Stomach smooth muscle (tissue), 2 donors: ENCODE data around the gene C1orf116.
A peak's percentile ranks its signal among the peaks of the same experiment; 100 is the strongest.

Experiments used
- H3K27ac ChIP-seq: one replicate; pipeline ENCODE4 v1.7.0; 2013; ENCODE audit warnings: mild to moderate bottlenecking, low read length, inconsistent platforms
- H3K27me3 ChIP-seq, 2 donors: one replicate each; pipeline ENCODE4 v1.7.0; 2013; ENCODE audit warnings: low read length in 2 of 2; ENCODE audit not compliant: insufficient read depth in 2 of 2, control insufficient read depth in 1 of 2
- H3K36me3 ChIP-seq, 2 donors: one replicate each; pipeline ENCODE4 v1.7.0; 2013; ENCODE audit warnings: low read length in 2 of 2; ENCODE audit not compliant: control insufficient read depth in 2 of 2, insufficient read depth in 2 of 2
- H3K4me1 ChIP-seq: one replicate; pipeline ENCODE4 v1.7.0; 2013; ENCODE audit warnings: low read length; ENCODE audit not compliant: control insufficient read depth, insufficient read depth
- H3K4me3 ChIP-seq, 2 donors: one replicate each; pipeline ENCODE4 v1.7.0; 2013; ENCODE audit warnings: low read length in 2 of 2
- H3K9ac ChIP-seq, 2 donors: one replicate each; pipeline ENCODE4 v1.7.0; 2013; ENCODE audit warnings: low read length in 2 of 2, mild to moderate bottlenecking in 1 of 2
- H3K9me3 ChIP-seq, 2 donors: one replicate each; pipeline ENCODE4 v1.7.0; 2013; ENCODE audit warnings: low read length in 2 of 2; ENCODE audit not compliant: control insufficient read depth in 2 of 2
- donor health status: healthy.
- donor health status: Pancreatic carcinoma.

Gene C1orf116

GRCh38 chr1:207059881-207060280, 27.3 kb upstream of the C1orf116 start:
- Histone ChIP-seq H3K27ac (no peak overlapping the region), H3K27me3 (no peaks in the 10 kb centered on the region), H3K9me3 (no peaks in the 10 kb centered on the region), H3K9ac (no peak overlapping the region), H3K4me3 (no peak overlapping the region), H3K4me1 (no peaks in the 10 kb centered on the region), H3K36me3 (peaks cover 17 to 19% of the 10 kb centered on the region in 2 donors)

GRCh38 chr1:207058878-207059867, 26.6 kb upstream of the C1orf116 start:
- Histone ChIP-seq H3K4me1 (no peaks in the 10 kb centered on the region), H3K27ac (no peak overlapping the region), H3K9ac (no peak overlapping the region), H3K9me3 (no peaks in the 10 kb centered on the region), H3K4me3 (no peak overlapping the region), H3K27me3 (no peaks in the 10 kb centered on the region), H3K36me3 (peaks cover 17 to 19% of the 10 kb centered on the region in 2 donors)

- Histone ChIP-seq H3K4me1 (peaks cover 4% of the 10 kb centered on the region), H3K27ac (no peak overlapping the region)
Measured at GRCh38 chr1:207058252-207058651, 25.7 kb upstream of the C1orf116 start.

GRCh38 chr1:207056673-207057072, 24.1 kb upstream of the C1orf116 start:
- Histone ChIP-seq H3K9me3 (no peaks in the 10 kb centered on the region), H3K9ac (no peak overlapping the region), H3K4me3 (no peak overlapping the region), H3K36me3 (peaks cover 2 to 3% of the 10 kb centered on the region in 2 donors), H3K27ac (no peak overlapping the region), H3K27me3 (no peaks in the 10 kb centered on the region), H3K4me1 (peaks cover 13% of the 10 kb centered on the region)

More at GRCh38 chr1:207058252-207058651, 25.7 kb upstream of the C1orf116 start:
- H3K9me3 ChIP-seq, result no peaks in the 10 kb centered on the region
- no peak overlapping the region for H3K4me3 ChIP-seq
- no peak overlapping the region for H3K9ac ChIP-seq
- H3K36me3 ChIP-seq, result peaks cover 7 to 14% of the 10 kb centered on the region in 2 donors
- no peaks in the 10 kb centered on the region for H3K27me3 ChIP-seq

- Histone ChIP-seq H3K9me3 (no peaks in the 10 kb centered on the region), H3K27ac (no peak overlapping the region), H3K9ac (no peak overlapping the region), H3K36me3 (peaks cover 0 to 2% of the 10 kb centered on the region in 2 donors), H3K27me3 (no peaks in the 10 kb centered on the region), H3K4me3 (no peak overlapping the region), H3K4me1 (peaks cover 16% of the 10 kb centered on the region)
Measured at GRCh38 chr1:207055386-207056001, 22.9 kb upstream of the C1orf116 start.

- Histone ChIP-seq H3K36me3 (no peaks in the 10 kb centered on the region), H3K4me3 (no peak overlapping the region), H3K27me3 (no peaks in the 10 kb centered on the region), H3K4me1 (peaks cover 18% of the 10 kb centered on the region), H3K9me3 (no peaks in the 10 kb centered on the region), H3K27ac (no peak overlapping the region), H3K9ac (no peak overlapping the region)
Measured at GRCh38 chr1:207054491-207054890, 21.9 kb upstream of the C1orf116 start.

- Histone ChIP-seq H3K27ac (peak within 1 kb of the TSS; percentile 86), H3K36me3 (peaks cover 9 to 11% of the 10 kb centered on the region in 2 donors), H3K4me1 (peaks cover 19% of the 10 kb centered on the region), H3K27me3 (no peaks in the 10 kb centered on the region), H3K4me3 (peak within 1 kb of the TSS; percentile 91 to 92), H3K9me3 (no peaks in the 10 kb centered on the region), H3K9ac (peak within 1 kb of the TSS; percentile 88 to 90)
Measured at GRCh38 chr1:207052911-207053769, 20.6 kb upstream of the C1orf116 start, which contains the start of gene PFKFB2. PFKFB2 (plus strand) TSS chr1:207053275; CDS start chr1:207054718, 1,443 bp downstream.

GRCh38 chr1:207051191-207051943, 18.8 kb upstream of the C1orf116 start, which contains the start of gene YOD1:
YOD1 (minus strand) TSS chr1:207051208; CDS start chr1:207051030, 178 bp downstream.
- H3K9me3 ChIP-seq, result no peaks in the 10 kb centered on the region
- H3K4me1 ChIP-seq, result peaks cover 19% of the 10 kb centered on the region
- peak within 1 kb of the TSS; percentile 94 for H3K9ac ChIP-seq
- peak within 1 kb of the TSS; percentile 78 for H3K27ac ChIP-seq
- peaks cover 9 to 12% of the 10 kb centered on the region in 2 donors for H3K36me3 ChIP-seq
- peak within 1 kb of the TSS; percentile 95 to 96 for H3K4me3 ChIP-seq
- no peaks in the 10 kb centered on the region for H3K27me3 ChIP-seq

- Histone ChIP-seq H3K36me3 (peaks cover 9 to 12% of the 10 kb centered on the region in 2 donors), H3K9me3 (no peaks in the 10 kb centered on the region), H3K27ac (peak overlapping the region; percentile 78), H3K9ac (peak overlapping the region; percentile 94), H3K4me3 (peak overlapping the region; percentile 95 to 96), H3K4me1 (peaks cover 19% of the 10 kb centered on the region), H3K27me3 (no peaks in the 10 kb centered on the region)
Measured at GRCh38 chr1:207050480-207051190, 18.1 kb upstream of the C1orf116 start.
